AG04449 (cell line): ENCODE results near the gene SH3PXD2B.
A peak's percentile ranks its signal among the peaks of the same experiment; 100 is the strongest.

ENCODE experiments used
- CTCF ChIA-PET: fragments of 350-600 bp; formaldehyde crosslinking; extraction: SDS; loops from one replicate; lab custom pipeline; 2021; ENCODE audit warnings: antibody characterized with exemption; lab: Yijun Ruan, JAX
- POLR2A ChIA-PET: fragments of 400-600, 350-600 bp; formaldehyde crosslinking; extraction: SDS; loops from one replicate; lab custom pipeline; 2020; ENCODE audit warnings: antibody characterized with exemption, inconsistent platforms; lab: Yijun Ruan, JAX
- DNase-seq: peaks from one replicate; pipeline ENCODE4 v3.0.0-alpha.2; 2010; ENCODE audit warnings: low read depth, low spot score
- H3K4me3 ChIP-seq: 2 replicates; pipeline ENCODE4 v1.5.1; 2011; ENCODE audit warnings: low read depth, mild to moderate bottlenecking, control low read depth, low read length
- TF ChIP-seq, protein P1 (sequence below): IDR thresholded peaks from one replicate; pipeline ENCODE4 v1.5.1; 2011; ENCODE audit warnings: mild to moderate bottlenecking, moderate library complexity, low read length, control low read depth, inconsistent platforms; ENCODE audit not compliant: insufficient read depth; ENCODE audit errors: missing control alignments

Gene SH3PXD2B

DNA sequence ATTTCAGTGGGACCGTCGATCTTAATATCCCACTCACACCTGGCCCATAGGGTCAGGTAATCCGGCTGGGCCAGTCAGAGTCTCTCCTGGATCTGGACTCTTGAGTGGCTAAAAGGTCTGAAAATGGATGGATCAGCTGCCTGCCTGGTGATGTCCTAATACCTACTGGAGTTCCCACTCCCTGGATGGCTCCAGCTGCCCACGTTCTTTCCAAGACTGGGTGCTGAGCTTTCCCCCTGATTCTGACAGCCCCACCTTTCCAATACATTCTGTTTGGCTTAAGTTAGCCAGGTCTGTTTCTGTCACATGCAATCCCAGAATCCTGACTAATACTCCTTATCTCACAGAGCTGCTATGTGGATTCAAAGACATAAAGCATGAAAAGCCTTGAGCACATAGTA, 10.2 kb downstream of the SH3PXD2B start:
- ChIA-PET POLR2A (interaction anchor here (0.7 to 1.5 kb wide), 3 partner anchors 9 to 10 kb away, joined by 3 to 6 read pairs (median 5); partner anchors contain the start of gene SH3PXD2B), CTCF (interaction anchor here (1.0 to 4.4 kb wide), 5 partner anchors 9 to 253 kb away, joined by 3 to 19 read pairs (median 5); no protein-coding TSS in a partner anchor)
- H3K4me3 ChIP-seq = no peak overlapping the region
- TF ChIP-seq, protein P1, sequence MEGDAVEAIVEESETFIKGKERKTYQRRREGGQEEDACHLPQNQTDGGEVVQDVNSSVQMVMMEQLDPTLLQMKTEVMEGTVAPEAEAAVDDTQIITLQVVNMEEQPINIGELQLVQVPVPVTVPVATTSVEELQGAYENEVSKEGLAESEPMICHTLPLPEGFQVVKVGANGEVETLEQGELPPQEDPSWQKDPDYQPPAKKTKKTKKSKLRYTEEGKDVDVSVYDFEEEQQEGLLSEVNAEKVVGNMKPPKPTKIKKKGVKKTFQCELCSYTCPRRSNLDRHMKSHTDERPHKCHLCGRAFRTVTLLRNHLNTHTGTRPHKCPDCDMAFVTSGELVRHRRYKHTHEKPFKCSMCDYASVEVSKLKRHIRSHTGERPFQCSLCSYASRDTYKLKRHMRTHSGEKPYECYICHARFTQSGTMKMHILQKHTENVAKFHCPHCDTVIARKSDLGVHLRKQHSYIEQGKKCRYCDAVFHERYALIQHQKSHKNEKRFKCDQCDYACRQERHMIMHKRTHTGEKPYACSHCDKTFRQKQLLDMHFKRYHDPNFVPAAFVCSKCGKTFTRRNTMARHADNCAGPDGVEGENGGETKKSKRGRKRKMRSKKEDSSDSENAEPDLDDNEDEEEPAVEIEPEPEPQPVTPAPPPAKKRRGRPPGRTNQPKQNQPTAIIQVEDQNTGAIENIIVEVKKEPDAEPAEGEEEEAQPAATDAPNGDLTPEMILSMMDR = no peak
- no peak for DNase-seq

DNA sequence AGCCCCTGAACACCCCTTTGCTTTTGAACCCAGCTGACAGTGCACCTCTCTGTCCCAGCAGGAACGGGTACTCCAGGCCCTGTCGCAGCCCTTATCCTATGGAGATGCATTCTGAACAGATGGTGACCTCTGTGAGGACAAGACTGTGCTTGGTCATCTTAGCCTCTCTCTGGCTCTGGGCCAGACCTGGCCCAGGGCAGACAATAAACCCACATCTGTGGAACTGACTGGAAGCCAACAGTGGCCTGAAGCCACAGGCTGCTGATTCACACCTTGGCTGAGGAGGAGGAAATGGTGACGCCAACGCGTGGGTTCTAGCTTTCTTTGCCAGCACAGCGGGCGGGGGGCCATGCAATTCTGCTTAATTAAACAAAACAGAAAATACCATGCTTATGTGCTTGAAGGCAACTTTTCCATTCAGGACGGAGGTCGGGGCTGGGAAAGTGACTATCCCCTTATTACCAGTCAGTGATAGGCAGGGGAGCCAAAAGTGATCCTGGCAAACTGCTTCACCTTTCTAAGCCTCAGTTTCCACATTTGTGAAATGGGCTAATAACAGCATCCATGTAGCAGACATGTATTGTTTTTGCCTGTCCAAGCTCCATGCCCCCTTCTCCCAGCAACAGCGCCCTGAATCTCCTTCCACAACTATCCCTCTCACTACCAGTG, 10.8 kb downstream of the SH3PXD2B start:
- peak; percentile 74 for DNase-seq
- ChIA-PET POLR2A (interaction anchor here (0.8 to 1.5 kb wide), 2 partner anchors 9 to 11 kb away, joined by 5 to 6 read pairs; partner anchors contain the start of gene SH3PXD2B), CTCF (interaction anchor here (0.9 to 4.4 kb wide), 6 partner anchors 9 to 254 kb away, joined by 3 to 19 read pairs (median 4); no protein-coding TSS in a partner anchor)

DNA sequence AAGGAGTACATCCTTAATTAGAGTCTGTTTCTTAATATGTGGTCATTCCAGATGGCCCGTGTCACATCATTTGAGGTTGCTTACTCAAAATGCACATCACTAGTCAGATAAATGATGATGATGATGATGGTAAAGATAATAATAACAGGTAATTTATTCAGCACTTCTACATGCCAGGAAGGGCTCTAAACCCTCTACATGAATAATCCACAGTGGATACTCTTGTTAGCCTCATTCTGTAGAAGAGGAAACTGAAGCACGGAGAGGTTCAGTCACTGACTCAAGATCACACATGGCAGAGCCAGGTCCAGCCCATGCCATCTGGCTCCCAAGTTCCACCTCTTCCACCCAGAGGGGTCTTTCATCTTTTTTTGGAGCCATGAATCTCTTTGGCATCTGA, 11.7 kb downstream of the SH3PXD2B start:
- POLR2A ChIA-PET = no interaction called here
- no peak overlapping the region for H3K4me3 ChIP-seq
- DNase-seq = no peak
- TF ChIP-seq, protein P1 = no peak
- CTCF ChIA-PET = interaction anchor here (0.6 to 0.9 kb wide), 2 partner anchors 9 to 14 kb away, joined by 3 to 4 read pairs; no protein-coding TSS in a partner anchor

More for the DNA sequence above, 10.8 kb downstream of the SH3PXD2B start:
- TF ChIP-seq, protein P1 = no peak
- H3K4me3 ChIP-seq = no peak overlapping the region

DNA sequence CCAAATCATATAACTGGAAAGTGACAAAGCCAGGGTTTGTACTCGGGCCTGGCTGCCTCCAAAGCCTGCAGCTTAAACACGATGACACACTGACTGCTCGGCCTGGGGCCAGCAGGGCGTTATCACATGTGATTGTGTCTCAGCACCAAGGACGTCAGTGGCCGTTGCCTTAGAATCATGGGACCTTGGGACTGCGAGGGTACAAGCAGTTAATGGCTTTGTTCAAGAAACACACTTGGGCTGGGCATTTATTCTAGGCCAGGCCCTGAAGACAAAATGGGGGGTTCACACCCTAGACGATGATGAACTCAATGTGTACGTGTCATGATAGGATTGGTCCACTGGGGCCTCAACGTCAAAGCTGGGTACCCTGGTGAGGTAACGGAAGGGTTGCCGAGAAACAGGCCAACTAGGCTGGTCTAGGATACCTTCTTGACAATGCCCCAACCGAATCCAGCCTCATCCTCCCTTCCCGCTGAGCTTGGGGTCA, 13.0 kb downstream of the SH3PXD2B start:
- ChIA-PET POLR2A (no interaction called here), CTCF (interaction anchor here (1.0 to 6.7 kb wide), 4 partner anchors 9 to 12 kb away, joined by 3 to 112 read pairs (median 4); partner anchors contain the start of gene SH3PXD2B)
- H3K4me3 ChIP-seq = no peak overlapping the region
- no peak for DNase-seq
- TF ChIP-seq, protein P1 = no peak

DNA sequence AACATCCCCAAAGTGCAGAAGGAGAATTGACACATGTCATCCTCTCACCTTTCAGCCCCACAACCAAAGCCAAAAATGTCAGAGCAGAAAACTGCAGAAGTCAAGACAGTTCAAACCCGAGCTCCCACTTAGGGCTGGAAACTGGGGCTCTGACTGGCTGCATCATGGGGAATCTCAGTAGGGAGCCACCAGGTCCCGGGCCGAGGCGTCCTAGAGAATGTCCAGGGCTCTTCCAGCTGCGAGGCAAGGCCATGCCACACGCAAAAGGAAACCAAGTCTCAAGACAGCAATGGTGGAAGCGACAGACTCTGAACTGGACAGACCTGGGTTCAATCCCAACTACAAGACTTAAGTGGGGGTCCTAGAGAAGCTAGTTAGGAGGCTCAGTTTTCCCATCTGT, 13.8 kb downstream of the SH3PXD2B start:
- TF ChIP-seq, protein P1 = no peak
- ChIA-PET CTCF (interaction anchor here (1.0 to 6.7 kb wide), 4 partner anchors 8 to 11 kb away, joined by 3 to 112 read pairs (median 4); partner anchors contain the start of gene SH3PXD2B), POLR2A (no interaction called here)
- DNase-seq = no peak
- no peak overlapping the region for H3K4me3 ChIP-seq

DNA sequence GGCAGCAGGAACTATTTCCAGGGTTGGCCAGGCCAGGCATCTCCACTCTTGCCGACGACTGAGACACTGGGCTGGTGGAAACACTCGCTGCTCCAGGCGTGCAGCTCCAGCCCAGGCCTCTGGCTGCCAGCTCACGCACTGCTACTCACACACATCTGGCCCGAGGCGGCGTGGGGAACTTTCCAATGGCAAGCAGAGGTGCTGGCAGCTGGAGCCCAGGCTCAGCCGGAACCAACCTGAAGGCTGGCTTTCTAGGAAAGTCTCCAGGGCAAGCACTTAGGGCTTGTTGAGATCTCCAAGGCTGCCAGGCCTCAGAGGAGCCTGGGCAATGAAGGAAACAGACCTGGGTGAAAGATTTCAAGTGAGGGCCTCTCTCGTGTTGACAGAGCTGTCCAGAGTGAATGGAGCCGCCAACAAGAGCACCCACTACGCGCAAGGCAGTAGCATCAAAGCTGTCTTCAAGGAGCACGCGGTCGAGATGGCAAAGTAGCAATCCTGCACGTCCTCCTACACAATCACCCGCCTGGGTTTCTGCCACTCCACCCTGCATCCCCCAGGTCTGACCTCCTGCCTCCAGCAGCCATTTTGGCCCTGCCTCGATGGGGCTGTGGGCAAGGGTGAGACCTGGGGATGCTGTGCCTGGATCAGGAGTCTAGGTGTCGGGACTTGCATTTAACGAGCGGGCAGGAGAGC, 14.4 kb downstream of the SH3PXD2B start:
- CTCF ChIA-PET = interaction anchor here (1.7 to 6.7 kb wide), 2 partner anchors 10 to 11 kb away, joined by 4 to 112 read pairs; partner anchors contain the start of gene SH3PXD2B
- H3K4me3 ChIP-seq = no peak overlapping the region
- no peak for DNase-seq
- TF ChIP-seq, protein P1 = no peak
- POLR2A ChIA-PET = no interaction called here
